Measurements from ENCODE around the gene GPRIN2. TPM values are rescaled to one million over a fixed set of nuclear protein-coding genes. Genes with fewer than 3 reads are reported as not detected.
"Not testable (repeated sequence)": the region's sequence is repeated elsewhere in the genome, so short reads cannot be mapped to it uniquely, and the experiment has no call there.

The GPRIN2 gene
- total RNA-seq, 1 experiment from 2014 or later, result not detected

DNA sequence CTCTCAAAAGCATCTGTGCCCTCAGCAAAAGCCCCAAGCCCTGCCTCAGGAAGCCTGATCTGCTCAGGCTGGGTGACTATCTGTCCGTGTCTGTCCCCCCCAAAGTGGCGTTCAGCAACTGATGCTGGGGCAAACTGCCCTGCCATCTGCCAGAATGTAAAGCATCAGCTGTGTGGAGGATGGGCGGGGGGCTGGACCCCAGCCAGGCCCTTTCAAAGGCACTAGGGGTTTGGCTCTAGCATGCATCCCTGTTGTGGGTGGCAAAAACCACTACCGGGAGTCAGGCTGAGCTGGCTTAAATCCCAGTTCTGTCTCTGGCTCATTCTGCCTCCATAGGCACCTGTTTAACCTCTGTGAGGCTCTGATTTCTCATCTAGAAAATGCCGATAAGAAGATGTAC, 35.5 kb downstream of the GPRIN2 start:
- peak; percentile 96 for DNase-seq (ENCODE audit: low spot score)

DNA sequence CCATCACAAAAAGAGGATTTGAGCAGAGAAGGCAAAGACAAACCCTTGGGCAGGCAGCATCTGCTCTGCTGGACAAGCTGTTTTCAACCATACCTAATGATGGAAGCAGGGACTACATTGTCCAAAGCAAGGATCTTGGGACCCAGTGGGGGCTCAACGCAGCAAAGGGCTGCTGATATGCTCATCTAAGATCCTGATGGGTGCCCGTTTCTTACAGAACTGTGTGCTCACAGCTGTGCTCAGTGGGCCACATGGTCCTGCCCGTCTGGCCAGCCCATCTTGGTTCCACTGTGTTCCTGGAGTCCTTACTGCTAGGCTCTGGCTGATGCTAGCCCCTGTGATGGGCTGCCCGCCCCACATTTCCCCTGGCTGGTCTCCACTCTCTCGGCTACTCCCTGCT, 36.1 kb downstream of the GPRIN2 start:
- no peak for DNase-seq (ENCODE audit: low spot score)

DNA sequence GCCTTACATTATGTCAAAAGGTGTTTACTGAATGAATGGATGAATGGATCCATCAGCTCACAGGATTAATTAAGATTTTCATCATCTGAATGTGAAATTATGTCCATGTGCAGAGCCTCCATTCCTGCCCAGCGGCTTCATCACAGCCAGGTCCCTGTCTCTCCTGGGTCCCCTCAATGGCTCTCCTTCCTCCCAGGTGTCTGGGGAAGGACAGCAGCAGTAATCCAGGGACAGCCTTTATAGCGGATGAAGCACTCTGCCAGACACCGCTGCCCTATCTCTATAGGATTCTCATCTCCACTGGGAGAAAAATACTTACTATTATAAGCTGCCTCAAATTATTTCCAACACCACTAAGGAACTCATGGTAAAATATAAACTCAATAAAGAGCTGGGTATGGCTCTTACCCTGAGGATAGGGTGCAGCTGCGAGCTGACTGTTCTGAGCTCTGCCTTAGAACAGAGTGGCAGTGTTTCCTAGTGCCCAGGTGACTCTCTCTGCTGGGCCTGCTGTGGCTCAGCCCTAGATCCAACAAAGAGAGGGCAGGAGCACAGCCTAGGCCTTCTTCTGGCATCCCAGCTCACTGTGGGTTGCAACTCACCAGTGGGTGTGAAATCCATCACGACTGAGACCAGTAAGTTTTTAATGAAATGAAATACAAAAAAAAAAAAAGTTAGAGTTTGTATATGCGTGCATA, 38.3 kb downstream of the GPRIN2 start:
- no peak for DNase-seq (ENCODE audit: low spot score)

DNA sequence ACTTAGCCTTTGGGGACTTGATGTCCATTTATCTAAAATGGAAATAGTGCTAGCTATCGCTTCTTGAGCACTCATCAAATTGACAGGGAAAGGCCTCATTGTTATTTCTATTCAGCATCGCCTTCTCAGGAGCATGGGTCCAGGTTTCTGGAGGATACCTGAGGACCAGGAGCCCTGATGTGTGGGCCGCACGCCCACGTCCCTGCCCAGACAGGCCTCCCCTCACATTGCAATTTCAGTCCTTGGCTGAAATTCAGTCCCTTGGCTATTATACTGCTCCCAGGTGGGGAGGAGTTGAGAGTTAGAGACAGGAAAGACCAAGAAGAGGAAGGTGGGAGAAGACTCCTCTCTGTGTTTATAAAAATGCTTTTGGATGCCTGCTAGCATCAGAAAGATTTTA, 38.9 kb downstream of the GPRIN2 start:
- no peak for DNase-seq (ENCODE audit: low spot score)

DNA sequence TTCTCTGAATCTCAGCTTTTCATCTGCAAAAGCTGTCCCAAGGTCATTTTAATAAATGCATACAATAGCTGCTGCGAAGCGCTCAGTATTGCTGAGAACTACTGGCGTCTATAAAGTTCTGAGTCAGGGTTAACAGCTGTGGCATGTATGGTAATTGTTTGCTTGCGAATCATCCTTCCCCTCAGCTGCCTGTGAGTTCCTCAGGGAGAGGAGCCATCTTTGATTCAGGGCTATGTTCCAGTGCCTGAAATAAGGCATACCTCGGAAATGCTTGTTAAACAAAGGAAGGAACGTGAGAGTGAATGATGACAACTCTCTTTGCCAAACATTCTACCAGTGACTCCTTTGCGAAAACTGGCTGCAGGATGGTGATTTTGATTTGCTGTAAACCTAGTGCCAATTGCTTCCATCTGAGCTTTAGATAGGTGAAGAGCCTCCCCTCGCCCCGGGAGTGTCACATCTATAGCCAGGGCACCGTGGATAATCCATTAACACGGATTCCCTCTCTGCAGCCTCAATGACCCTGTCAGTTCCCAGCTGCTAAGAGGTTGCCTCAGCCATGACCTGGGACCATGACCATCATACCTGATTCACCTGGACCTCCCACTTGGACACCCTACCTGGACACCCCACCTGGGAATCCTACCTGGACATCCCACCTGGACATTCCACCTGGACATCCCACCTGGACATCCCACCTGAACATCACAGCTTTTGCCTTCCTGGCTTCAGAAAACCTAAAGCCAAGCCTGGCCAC, 39.6 kb downstream of the GPRIN2 start:
- DNase-seq (ENCODE audit: low spot score), result peak; percentile 73

DNA sequence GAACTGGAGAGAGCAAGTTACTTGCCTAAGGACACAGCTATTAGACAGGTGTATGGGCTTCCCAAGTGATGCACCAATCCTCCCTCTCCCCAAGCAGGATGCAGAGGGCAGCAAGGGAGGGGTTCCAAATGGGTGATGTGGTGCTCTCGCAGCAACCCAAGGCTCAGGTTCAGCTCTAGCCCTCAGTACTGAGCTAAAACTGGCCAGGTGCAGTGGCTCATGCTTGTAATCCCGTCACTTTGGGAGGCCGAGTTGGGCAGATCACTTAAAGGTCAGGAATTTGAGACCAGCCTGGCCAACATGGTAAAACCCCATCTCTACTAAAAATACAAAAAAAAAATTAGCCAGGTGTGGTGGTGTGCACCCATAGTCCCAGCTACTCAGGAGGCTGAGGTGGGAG, 40.7 kb downstream of the GPRIN2 start:
- DNase-seq (ENCODE audit: low spot score), result no peak

DNA sequence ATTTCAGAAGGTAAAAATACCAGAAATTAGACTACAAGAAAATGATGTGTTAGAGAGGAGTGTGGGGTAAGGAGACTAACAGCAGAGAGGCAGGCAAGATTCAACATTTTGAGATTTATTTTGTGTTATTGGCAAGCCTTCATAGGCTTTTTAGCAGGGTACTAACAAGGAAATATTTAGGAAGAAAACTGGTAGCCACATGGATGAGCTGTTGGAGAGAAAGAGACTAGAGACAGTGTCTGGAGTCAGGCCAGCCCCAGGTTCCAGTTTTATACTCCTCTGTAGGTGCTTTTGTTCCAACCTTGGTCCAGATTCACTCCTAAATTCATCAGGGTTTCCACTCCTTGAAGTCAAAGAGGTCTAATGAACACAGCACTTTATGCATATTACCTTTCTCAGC, 41.1 kb downstream of the GPRIN2 start:
- DNase-seq (ENCODE audit: low spot score), result no peak

DNA sequence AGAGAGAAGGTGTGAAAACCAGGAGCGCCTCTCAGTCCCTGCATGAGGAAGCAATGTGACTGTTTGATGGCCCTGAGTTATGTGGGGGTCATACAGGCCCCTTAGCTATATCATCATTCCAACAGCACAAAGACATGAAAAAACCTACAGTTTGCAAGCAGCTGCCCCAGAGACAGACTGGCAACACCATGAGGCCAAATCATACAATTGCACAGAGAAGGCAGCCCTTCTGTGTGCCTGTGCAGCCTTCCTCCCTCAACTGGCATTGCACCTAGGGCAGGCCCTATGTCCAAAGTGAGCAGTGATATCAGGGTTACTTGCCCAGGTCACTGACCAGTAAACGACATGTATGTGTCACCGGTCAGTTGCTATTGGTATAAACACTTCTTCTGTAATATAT, 41.6 kb downstream of the GPRIN2 start:
- DNase-seq (ENCODE audit: low spot score), result no peak

DNA sequence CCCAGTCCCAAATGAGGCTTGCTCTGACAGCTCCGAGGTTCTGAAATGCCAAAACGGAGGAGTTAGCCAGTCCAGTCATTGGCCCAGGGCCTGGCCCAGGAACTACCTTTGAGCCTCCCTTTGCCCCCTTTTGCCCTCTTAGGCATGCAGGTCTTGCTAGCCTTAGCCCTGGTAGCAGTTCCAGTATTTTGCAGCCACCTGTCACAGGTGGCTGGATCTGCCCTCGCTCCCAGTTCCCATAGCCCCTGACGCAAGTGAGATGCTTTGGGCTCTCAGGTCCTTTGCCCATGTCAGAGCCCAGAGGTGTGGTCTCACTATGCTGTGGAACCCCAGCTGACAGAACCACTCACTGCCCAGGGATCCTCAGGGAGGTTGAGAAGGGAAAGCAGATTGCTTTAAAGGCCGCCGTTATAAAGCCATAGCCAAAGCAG, 42.0 kb downstream of the GPRIN2 start:
- DNase-seq (ENCODE audit: low spot score), result no peak

DNA sequence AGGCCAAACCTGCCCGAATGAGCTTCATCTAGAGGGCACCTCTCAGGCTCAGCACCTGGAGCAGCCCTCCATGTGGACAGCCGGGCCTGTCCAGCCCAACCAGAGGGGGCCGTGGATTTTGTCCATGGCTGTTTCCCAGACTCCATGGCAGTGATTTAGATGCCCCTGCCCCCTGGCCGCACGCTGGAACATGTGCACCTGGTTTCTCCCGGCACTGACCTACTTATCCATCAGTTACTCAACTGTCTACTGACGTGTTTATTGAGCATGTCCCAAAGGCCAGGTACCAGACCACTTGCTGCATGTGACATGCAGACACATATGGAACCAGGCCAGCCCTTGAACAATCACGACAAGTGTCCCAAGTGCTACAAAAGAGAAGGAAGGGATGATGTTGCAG, 43.1 kb downstream of the GPRIN2 start:
- not testable (repeated sequence) for DNase-seq (ENCODE audit: low spot score)

DNA sequence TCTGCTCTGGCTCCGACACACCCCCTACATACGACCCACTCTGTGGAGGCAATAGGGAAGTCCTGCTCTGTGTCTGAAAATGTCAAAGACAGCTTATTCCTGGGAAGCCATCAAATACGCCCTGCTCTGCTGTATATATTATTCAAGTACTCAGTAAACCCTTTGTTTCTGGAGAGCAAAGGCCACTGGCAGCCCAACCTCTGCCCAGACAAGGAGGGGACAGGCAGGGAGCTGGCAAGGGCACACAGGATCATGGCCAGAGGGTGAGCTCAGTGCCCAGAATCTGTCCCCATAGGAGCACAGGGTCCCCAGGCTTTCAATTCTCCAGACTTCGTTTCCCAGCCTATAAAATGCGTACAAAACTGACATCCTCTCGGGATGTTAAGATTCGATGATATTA, 43.7 kb downstream of the GPRIN2 start:
- not testable (repeated sequence) for DNase-seq (ENCODE audit: low spot score)

DNA sequence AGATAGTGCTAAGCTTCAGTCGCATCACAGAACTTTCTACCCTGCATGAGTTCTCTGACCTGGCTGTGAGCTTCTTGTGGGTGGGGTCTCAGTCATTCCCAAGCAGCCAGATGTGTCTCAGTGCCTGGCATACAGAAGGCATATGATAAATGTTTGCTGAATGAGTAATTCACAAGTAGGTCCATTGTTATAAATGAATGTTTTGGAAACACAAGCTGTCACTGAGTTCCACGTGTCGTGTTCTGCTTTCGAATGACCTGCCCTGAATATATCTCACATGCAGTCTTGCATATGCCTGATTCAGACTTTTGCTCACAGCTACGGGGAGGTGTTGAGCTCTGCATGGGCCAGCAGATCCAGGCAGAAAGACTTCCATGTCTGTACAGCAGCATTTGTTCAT, 44.5 kb downstream of the GPRIN2 start:
- not testable (repeated sequence) for DNase-seq (ENCODE audit: low spot score)

Other genes starting within 250 kb of the GPRIN2 start
- gene ANXA8L1, start 180.9 kb downstream of the GPRIN2 start, total RNA-seq (2014; rRNA removed; shearing (Covaris generic)), result not detected in 2 replicates
- not detected in 2 replicates for gene NPY4R, start 90.7 kb downstream of the GPRIN2 start, total RNA-seq (2014; rRNA removed; shearing (Covaris generic))
- 0.17 and 3.0 TPM in 2 replicates for gene SYT15, start 22.5 kb upstream of the GPRIN2 start, total RNA-seq (2014; rRNA removed; shearing (Covaris generic))